Measurements from ENCODE around the gene NSMCE3. TPM values are rescaled to one million over a fixed set of nuclear protein-coding genes. Genes with fewer than 3 reads are reported as not detected.

NSMCE3 gene
- total RNA-seq, 1 donor from 2014 or later: 9.3 TPM

DNA sequence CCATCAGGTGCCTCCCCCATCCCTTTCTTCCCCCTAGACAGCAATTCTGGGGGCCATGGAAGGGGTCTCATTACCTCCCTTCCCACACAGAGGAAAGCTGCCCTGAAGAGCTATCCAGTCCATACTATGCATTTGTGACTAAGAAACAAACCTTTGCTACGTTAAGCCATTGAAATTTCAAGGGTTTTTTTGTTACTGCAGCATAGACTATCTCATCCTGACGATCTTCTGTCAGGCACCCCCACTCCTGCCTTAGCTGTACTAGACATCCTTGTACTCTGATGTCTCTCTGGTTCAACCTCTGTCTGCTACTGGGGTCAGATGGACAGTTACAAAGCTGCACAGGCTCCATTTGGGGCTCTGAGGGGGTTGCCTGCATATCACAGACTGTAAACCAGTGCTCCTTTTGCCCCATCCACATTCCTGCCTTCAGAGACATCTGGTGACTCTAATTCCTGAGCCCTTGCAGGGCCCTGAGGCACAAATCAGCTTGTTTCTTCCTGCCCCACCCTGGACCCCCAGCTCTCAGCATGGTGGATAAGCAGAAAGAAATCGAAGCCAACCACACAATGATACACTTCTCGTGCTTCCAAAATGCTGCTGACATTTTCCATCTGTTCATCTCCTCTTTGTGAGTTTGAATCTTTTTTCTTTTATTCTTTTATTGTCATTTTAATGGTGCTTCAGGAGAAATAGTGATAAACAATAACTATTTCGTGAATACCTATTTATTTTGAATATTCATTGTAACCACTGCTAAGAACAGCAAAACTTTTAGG, 21.6 kb upstream of the NSMCE3 start:
- Mint-ChIP-seq H3K27me3 (ENCODE audit: low read depth) (peaks cover 8% of the 10 kb centered on the region), H3K36me3 (no peaks in the 10 kb centered on the region), H3K4me1 (no peaks in the 10 kb centered on the region), H3K27ac (no peak overlapping the region), H3K9me3 (no peaks in the 10 kb centered on the region), H3K4me3 (no peak overlapping the region)
- no peak for TF ChIP-seq CTCF (IDR thresholded peaks at IDR 0.05; ENCODE audit: unreplicated experiment)
- no peak for DNase-seq (ENCODE audit: low spot score in 2 of 2, unreplicated experiment in 2 of 2)

GRCh38 chr15:29289173-29289572, 19.6 kb upstream of the NSMCE3 start:
- Mint-ChIP-seq H3K4me1 (no peaks in the 10 kb centered on the region), H3K9me3 (no peaks in the 10 kb centered on the region), H3K27ac (no peak overlapping the region), H3K36me3 (no peaks in the 10 kb centered on the region), H3K4me3 (no peak overlapping the region), H3K27me3 (ENCODE audit: low read depth) (peaks cover 17% of the 10 kb centered on the region)
- TF ChIP-seq CTCF (IDR thresholded peaks at IDR 0.05; ENCODE audit: unreplicated experiment): no peak
- no peak for DNase-seq (ENCODE audit: low spot score in 2 of 2, unreplicated experiment in 2 of 2)

- no peak for TF ChIP-seq CTCF (IDR thresholded peaks at IDR 0.05; ENCODE audit: unreplicated experiment)
- H3K4me3 Mint-ChIP-seq: no peak overlapping the region
- DNase-seq (ENCODE audit: low spot score in 2 of 2, unreplicated experiment in 2 of 2): no peak
- H3K27me3 Mint-ChIP-seq (ENCODE audit: low read depth): peaks cover 20% of the 10 kb centered on the region
- H3K4me1 Mint-ChIP-seq: no peaks in the 10 kb centered on the region
- H3K36me3 Mint-ChIP-seq: no peaks in the 10 kb centered on the region
- no peaks in the 10 kb centered on the region for H3K9me3 Mint-ChIP-seq
- H3K27ac Mint-ChIP-seq: no peak overlapping the region
Observed at GRCh38 chr15:29285386-29285785, 15.8 kb upstream of the NSMCE3 start.

DNA sequence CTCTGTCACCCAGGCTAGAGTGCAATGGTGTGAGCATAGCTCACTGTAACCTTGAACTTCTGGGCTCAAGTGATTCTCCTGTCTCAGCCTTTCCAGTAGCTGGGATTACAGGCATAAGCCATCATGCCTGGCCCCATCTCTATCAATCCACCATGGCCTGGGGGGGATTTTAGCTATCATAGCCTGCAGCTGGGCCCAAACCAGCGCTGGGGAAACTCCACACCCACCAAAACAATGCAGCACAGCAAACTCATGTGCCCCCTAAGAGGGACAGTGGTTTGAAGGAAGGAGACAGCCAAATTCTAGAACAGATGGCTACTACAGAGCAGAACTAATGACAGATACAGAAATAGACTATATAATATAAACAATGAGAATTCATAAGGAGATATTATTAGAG, 13.8 kb upstream of the NSMCE3 start:
- DNase-seq (ENCODE audit: low spot score in 2 of 2, unreplicated experiment in 2 of 2): no peak
- H3K27me3 Mint-ChIP-seq (ENCODE audit: low read depth): peaks cover 18% of the 10 kb centered on the region
- H3K4me3 Mint-ChIP-seq: no peak overlapping the region
- H3K9me3 Mint-ChIP-seq: no peaks in the 10 kb centered on the region
- H3K4me1 Mint-ChIP-seq: peaks cover 6% of the 10 kb centered on the region
- H3K36me3 Mint-ChIP-seq: no peaks in the 10 kb centered on the region
- no peak overlapping the region for H3K27ac Mint-ChIP-seq
- no peak for TF ChIP-seq CTCF (IDR thresholded peaks at IDR 0.05; ENCODE audit: unreplicated experiment)

- Mint-ChIP-seq H3K27ac (no peak overlapping the region), H3K4me3 (no peak overlapping the region), H3K27me3 (ENCODE audit: low read depth) (peaks cover 9% of the 10 kb centered on the region)
Observed at GRCh38 chr15:29280514-29280913, 10.9 kb upstream of the NSMCE3 start.

More at GRCh38 chr15:29280514-29280913, 10.9 kb upstream of the NSMCE3 start:
- no peak for TF ChIP-seq CTCF (IDR thresholded peaks at IDR 0.05; ENCODE audit: unreplicated experiment)
- Mint-ChIP-seq H3K9me3 (no peaks in the 10 kb centered on the region), H3K36me3 (no peaks in the 10 kb centered on the region), H3K4me1 (peaks cover 6% of the 10 kb centered on the region)
- DNase-seq (ENCODE audit: low spot score in 2 of 2, unreplicated experiment in 2 of 2): no peak

Data from mesothelial cell of epicardium (in vitro differentiated cells).